Neural cell (in vitro differentiated cells): ENCODE data around the gene GDF9. TPM values are rescaled to one million over a fixed set of nuclear protein-coding genes. Genes with fewer than 3 reads are reported as not detected.
A peak's percentile ranks its signal among the peaks of the same experiment; 100 is the strongest.

ENCODE experiments used
- H2AFZ ChIP-seq: fragments of 200-600, 300-800 bp; sonication (generic), shearing (Covaris generic); 2 replicates; pipeline ENCODE4 v1.6.0; 2014; ENCODE audit warnings: low read depth, mild to moderate bottlenecking, antibody characterized with exemption, low read length, moderate library complexity
- H3F3A ChIP-seq: fragments of 200-600 bp; shearing (Covaris generic); 2 replicates; pipeline ENCODE4 v1.6.1; 2016; ENCODE audit warnings: mild to moderate bottlenecking, moderate library complexity, mixed read lengths, antibody characterized with exemption, low read length; ENCODE audit not compliant: insufficient read depth, poor library complexity, severe bottlenecking
- H3K27ac ChIP-seq: fragments of 200-600, 300-800 bp; sonication (generic), shearing (Covaris generic); 2 replicates; pipeline ENCODE4 v1.5.1; 2014; ENCODE audit warnings: mild to moderate bottlenecking, low read length, moderate library complexity
- H3K27me3 ChIP-seq: fragments of 300-800, 200-600 bp; sonication (generic), shearing (Covaris generic); 2 replicates; pipeline ENCODE4 v1.6.0; 2014; ENCODE audit warnings: mild to moderate bottlenecking, low read depth, low read length, moderate library complexity; ENCODE audit not compliant: insufficient read depth
- H3K36me3 ChIP-seq: fragments of 300-800, 200-600 bp; sonication (generic), shearing (Covaris generic); 2 replicates; pipeline ENCODE4 v1.5.1; 2014; ENCODE audit warnings: mild to moderate bottlenecking, antibody characterized with exemption, low read length, moderate library complexity; ENCODE audit not compliant: insufficient read depth
- H3K4me2 ChIP-seq: fragments of 300-800, 200-600 bp; sonication (generic), shearing (Covaris generic); 2 replicates; pipeline ENCODE4 v1.6.0; 2014; ENCODE audit warnings: mild to moderate bottlenecking, low read length
- H3K4me3 ChIP-seq: fragments of 300-800, 200-600 bp; sonication (generic), shearing (Covaris generic); 2 replicates; pipeline ENCODE4 v1.5.1; 2014; ENCODE audit warnings: mild to moderate bottlenecking, low read length, moderate library complexity
- H3K79me2 ChIP-seq: fragments of 200-600 bp; shearing (Covaris generic); replicated peaks from 2 replicates; pipeline ENCODE4 v1.6.0; 2014; ENCODE audit warnings: mild to moderate bottlenecking, low read length, moderate library complexity; ENCODE audit not compliant: insufficient read depth
- H3K9ac ChIP-seq: fragments of 300-800, 200-600 bp; sonication (generic), shearing (Covaris generic); 2 replicates; pipeline ENCODE4 v1.6.1; 2016; ENCODE audit warnings: mild to moderate bottlenecking, low read length, mixed read lengths
- H3K9me2 ChIP-seq: fragments of 200-600 bp; shearing (Covaris generic); 2 replicates; pipeline ENCODE4 v1.6.1; 2016; ENCODE audit warnings: mild to moderate bottlenecking, low read length, mixed read lengths; ENCODE audit not compliant: insufficient read depth
- H3K9me3 ChIP-seq: fragments of 200-600, 300-800 bp; sonication (generic), shearing (Covaris generic); 2 replicates; pipeline ENCODE4 v1.6.1; 2016; ENCODE audit warnings: mild to moderate bottlenecking, mixed run types, low read length, moderate library complexity, mixed read lengths
- H4K20me1 ChIP-seq: fragments of 200-600 bp; shearing (Covaris generic); 2 replicates; pipeline ENCODE4 v1.6.1; 2016; ENCODE audit warnings: mild to moderate bottlenecking, mixed run types; ENCODE audit not compliant: insufficient read depth
- CTCF ChIP-seq: fragments of 450-650 bp; IDR thresholded peaks from 2 replicates; pipeline ENCODE4 v1.5.1; 2014; ENCODE audit warnings: antibody characterized with exemption, mild to moderate bottlenecking, moderate library complexity; ENCODE audit not compliant: poor library complexity, severe bottlenecking
- EP300 ChIP-seq: fragments of 450-650 bp; conservative IDR thresholded peaks from 2 replicates; pipeline ENCODE4 v1.6.1; 2014; ENCODE audit warnings: antibody characterized with exemption, mild to moderate bottlenecking, moderate library complexity; ENCODE audit not compliant: poor library complexity, severe bottlenecking
- EZH2 ChIP-seq: fragments of 200-600, 300-800 bp; shearing (Covaris generic), sonication (generic); IDR thresholded peaks from 2 replicates; pipeline ENCODE4 v1.6.1; 2014; ENCODE audit warnings: antibody characterized with exemption, low read length, borderline replicate concordance, mild to moderate bottlenecking; ENCODE audit not compliant: insufficient read depth, poor library complexity, severe bottlenecking
- MXI1 ChIP-seq: fragments of 450-650 bp; conservative IDR thresholded peaks from 2 replicates; pipeline ENCODE4 v1.6.1; 2014; ENCODE audit warnings: antibody characterized with exemption, mild to moderate bottlenecking; ENCODE audit not compliant: poor library complexity, severe bottlenecking
- POLR2AphosphoS5 ChIP-seq: IDR thresholded peaks from 2 replicates; pipeline ENCODE4 v1.6.1; 2012
- RAD21 ChIP-seq: fragments of 450-650 bp; conservative IDR thresholded peaks from 2 replicates; pipeline ENCODE4 v1.6.1; 2014; ENCODE audit warnings: antibody characterized with exemption, mild to moderate bottlenecking, moderate library complexity
- REST ChIP-seq: IDR thresholded peaks from 2 replicates; pipeline ENCODE4 v1.6.1; 2012; ENCODE audit warnings: borderline replicate concordance
- SMC3 ChIP-seq: fragments of 450-650 bp; conservative IDR thresholded peaks from 2 replicates; pipeline ENCODE4 v1.6.1; 2014; ENCODE audit warnings: antibody characterized with exemption, mild to moderate bottlenecking, moderate library complexity; ENCODE audit not compliant: poor library complexity
- TAF1 ChIP-seq: IDR thresholded peaks from 2 replicates; pipeline ENCODE4 v1.6.1; 2012; ENCODE audit warnings: low read depth
- polyA plus RNA-seq: library from polyadenylated mRNA; depleted of rRNA; stranded (reverse); fragments of >200 nt; gene quantifications from 2 replicates; pipeline ENCODE4 v1.2.3, GENCODE V29; 2014

GDF9 gene
- polyA plus RNA-seq, 1 donor from 2014 or later, result 5.1 TPM

GRCh38 chr5:132821791-132822190, 44.5 kb downstream of the GDF9 start:
- Histone ChIP-seq H3K9me3 (no peaks in the 10 kb centered on the region), H3K79me2 (no peaks in the 10 kb centered on the region), H3K4me2 (no peak overlapping the region), H4K20me1 (no peaks in the 10 kb centered on the region), H3K4me3 (no peak overlapping the region), H2AFZ (no peak overlapping the region), H3K27ac (no peak overlapping the region), H3F3A (no peaks in the 10 kb centered on the region), H3K9me2 (no peaks in the 10 kb centered on the region), H3K27me3 (peaks cover 38% of the 10 kb centered on the region), H3K9ac (no peak overlapping the region), H3K36me3 (no peaks in the 10 kb centered on the region)
- no peak for TF ChIP-seq EZH2
- TF ChIP-seq POLR2AphosphoS5, result no peak
- no peak for TF ChIP-seq SMC3
- TF ChIP-seq CTCF, result no peak
- no peak for TF ChIP-seq MXI1
- TF ChIP-seq EP300, result no peak

GRCh38 chr5:132821350-132821749, 44.9 kb downstream of the GDF9 start:
- Histone ChIP-seq H3K4me2 (no peak overlapping the region), H3K79me2 (no peaks in the 10 kb centered on the region), H3K4me3 (no peak overlapping the region), H4K20me1 (no peaks in the 10 kb centered on the region), H3K36me3 (no peaks in the 10 kb centered on the region), H3K27me3 (peaks cover 34% of the 10 kb centered on the region), H3K9ac (no peak overlapping the region), H3K9me2 (no peaks in the 10 kb centered on the region), H2AFZ (no peak overlapping the region), H3F3A (no peaks in the 10 kb centered on the region), H3K9me3 (no peaks in the 10 kb centered on the region), H3K27ac (no peak overlapping the region)
- TF ChIP-seq EZH2, result no peak
- TF ChIP-seq TAF1, result no peak
- no peak for TF ChIP-seq CTCF

GRCh38 chr5:132820162-132820754, 46.0 kb downstream of the GDF9 start:
- H4K20me1 ChIP-seq, result no peaks in the 10 kb centered on the region
- no peaks in the 10 kb centered on the region for H3F3A ChIP-seq
- TF ChIP-seq POLR2AphosphoS5, result no peak
- TF ChIP-seq CTCF, result peak; percentile 67
- TF ChIP-seq MXI1, result no peak
- peak; percentile 64 for TF ChIP-seq RAD21
- no peak for TF ChIP-seq EP300
- no peak for TF ChIP-seq REST
- TF ChIP-seq SMC3, result peak; percentile 69
- TF ChIP-seq TAF1, result no peak
- TF ChIP-seq EZH2, result no peak
- H3K9me3 ChIP-seq, result no peaks in the 10 kb centered on the region
- H3K27ac ChIP-seq, result no peak overlapping the region
- no peaks in the 10 kb centered on the region for H3K36me3 ChIP-seq
- H3K4me3 ChIP-seq, result no peak overlapping the region
- peaks cover 26% of the 10 kb centered on the region for H3K27me3 ChIP-seq
- no peak overlapping the region for H3K4me2 ChIP-seq
- no peak overlapping the region for H3K9ac ChIP-seq
- H2AFZ ChIP-seq, result no peak overlapping the region
- no peaks in the 10 kb centered on the region for H3K79me2 ChIP-seq
- no peaks in the 10 kb centered on the region for H3K9me2 ChIP-seq
